ENCODE results near the gene SRRT. TPM values are rescaled to one million over a fixed set of nuclear protein-coding genes. Genes with fewer than 3 reads are reported as not detected.
A peak's percentile ranks its signal among the peaks of the same experiment; 100 is the strongest.

The SRRT gene
- 23.2 TPM for total RNA-seq

- no peak for FAIRE-seq
- DNase-seq (ENCODE audit: low spot score in 2 of 2), result peak; percentile 99 to 100
Measured at GRCh38 chr7:100874577-100875355, at the start of gene SRRT. SRRT (plus strand) TSS chr7:100875103; CDS start chr7:100875591, 488 bp downstream.

- FAIRE-seq (no peak), DNase-seq (ENCODE audit: low spot score in 2 of 2) (peak in 1 of 2 donors; percentile 18)
Measured at GRCh38 chr7:100825215-100825671, 49.7 kb upstream of the SRRT start.

GRCh38 chr7:100825751-100826513 lies 49.0 kb upstream of the SRRT start:
- FAIRE-seq (no peak), DNase-seq (ENCODE audit: low spot score in 2 of 2) (peak in 1 of 2 donors; percentile 17)

- DNase-seq (ENCODE audit: low spot score in 2 of 2) (peak in 1 of 2 donors; percentile 22), FAIRE-seq (no peak)
Measured at GRCh38 chr7:100826514-100827329, 48.2 kb upstream of the SRRT start.

- DNase-seq (ENCODE audit: low spot score in 2 of 2) (peak; percentile 33 to 52), FAIRE-seq (no peak)
Measured at GRCh38 chr7:100827330-100828226, 47.3 kb upstream of the SRRT start, which contains the start of gene EPHB4. EPHB4 (minus strand) TSS chr7:100827523; CDS start chr7:100827030, 493 bp downstream.

- FAIRE-seq, result no peak
- DNase-seq (ENCODE audit: low spot score in 2 of 2), result no peak
Measured at GRCh38 chr7:100829150-100829716, 45.7 kb upstream of the SRRT start.

GRCh38 chr7:100830396-100830795 lies 44.5 kb upstream of the SRRT start:
- DNase-seq (ENCODE audit: low spot score in 2 of 2), result peak in 1 of 2 donors; percentile 1
- no peak for FAIRE-seq

- no peak for FAIRE-seq
- DNase-seq (ENCODE audit: low spot score in 2 of 2), result peak in 1 of 2 donors; percentile 1
Measured at GRCh38 chr7:100832281-100832633, 42.6 kb upstream of the SRRT start.

GRCh38 chr7:100835903-100836811 lies 38.7 kb upstream of the SRRT start:
- FAIRE-seq, result no peak
- DNase-seq (ENCODE audit: low spot score in 2 of 2), result peak in 1 of 2 donors; percentile 23

GRCh38 chr7:100836812-100837098 lies 38.1 kb upstream of the SRRT start:
- peak in 1 of 2 donors; percentile 38 for DNase-seq (ENCODE audit: low spot score in 2 of 2)
- no peak for FAIRE-seq

GRCh38 chr7:100837099-100837836 lies 37.6 kb upstream of the SRRT start:
- no peak for FAIRE-seq

GRCh38 chr7:100839361-100839760 lies 35.5 kb upstream of the SRRT start:
- FAIRE-seq (no peak), DNase-seq (ENCODE audit: low spot score in 2 of 2) (no peak)

More at GRCh38 chr7:100837099-100837836, 37.6 kb upstream of the SRRT start:
- DNase-seq (ENCODE audit: low spot score in 2 of 2), result peak; percentile 86 to 90

- FAIRE-seq, result no peak
- DNase-seq (ENCODE audit: low spot score in 2 of 2), result no peak
Measured at GRCh38 chr7:100840470-100841100, 34.3 kb upstream of the SRRT start.

- DNase-seq (ENCODE audit: low spot score in 2 of 2) (no peak), FAIRE-seq (no peak)
Measured at GRCh38 chr7:100847360-100847759, 27.5 kb upstream of the SRRT start.

- DNase-seq (ENCODE audit: low spot score in 2 of 2) (peak; percentile 93 to 96), FAIRE-seq (no peak)
Measured at GRCh38 chr7:100852048-100852872, 22.6 kb upstream of the SRRT start, which contains the start of gene SLC12A9. SLC12A9 (plus strand) TSS chr7:100852713; CDS start chr7:100854198, 1,485 bp downstream.

Data from frontal cortex (tissue), 4 donors.